Amniotic epithelial cell (primary cell): Measurements from ENCODE around the gene MARCKS.
A peak's percentile ranks its signal among the peaks of the same experiment; 100 is the strongest.

Experiments
- DNase-seq: peaks from one replicate; pipeline ENCODE4 v3.0.0-alpha.2; 2010; ENCODE audit warnings: low read depth

The MARCKS gene, protein sequence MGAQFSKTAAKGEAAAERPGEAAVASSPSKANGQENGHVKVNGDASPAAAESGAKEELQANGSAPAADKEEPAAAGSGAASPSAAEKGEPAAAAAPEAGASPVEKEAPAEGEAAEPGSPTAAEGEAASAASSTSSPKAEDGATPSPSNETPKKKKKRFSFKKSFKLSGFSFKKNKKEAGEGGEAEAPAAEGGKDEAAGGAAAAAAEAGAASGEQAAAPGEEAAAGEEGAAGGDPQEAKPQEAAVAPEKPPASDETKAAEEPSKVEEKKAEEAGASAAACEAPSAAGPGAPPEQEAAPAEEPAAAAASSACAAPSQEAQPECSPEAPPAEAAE

DNA sequence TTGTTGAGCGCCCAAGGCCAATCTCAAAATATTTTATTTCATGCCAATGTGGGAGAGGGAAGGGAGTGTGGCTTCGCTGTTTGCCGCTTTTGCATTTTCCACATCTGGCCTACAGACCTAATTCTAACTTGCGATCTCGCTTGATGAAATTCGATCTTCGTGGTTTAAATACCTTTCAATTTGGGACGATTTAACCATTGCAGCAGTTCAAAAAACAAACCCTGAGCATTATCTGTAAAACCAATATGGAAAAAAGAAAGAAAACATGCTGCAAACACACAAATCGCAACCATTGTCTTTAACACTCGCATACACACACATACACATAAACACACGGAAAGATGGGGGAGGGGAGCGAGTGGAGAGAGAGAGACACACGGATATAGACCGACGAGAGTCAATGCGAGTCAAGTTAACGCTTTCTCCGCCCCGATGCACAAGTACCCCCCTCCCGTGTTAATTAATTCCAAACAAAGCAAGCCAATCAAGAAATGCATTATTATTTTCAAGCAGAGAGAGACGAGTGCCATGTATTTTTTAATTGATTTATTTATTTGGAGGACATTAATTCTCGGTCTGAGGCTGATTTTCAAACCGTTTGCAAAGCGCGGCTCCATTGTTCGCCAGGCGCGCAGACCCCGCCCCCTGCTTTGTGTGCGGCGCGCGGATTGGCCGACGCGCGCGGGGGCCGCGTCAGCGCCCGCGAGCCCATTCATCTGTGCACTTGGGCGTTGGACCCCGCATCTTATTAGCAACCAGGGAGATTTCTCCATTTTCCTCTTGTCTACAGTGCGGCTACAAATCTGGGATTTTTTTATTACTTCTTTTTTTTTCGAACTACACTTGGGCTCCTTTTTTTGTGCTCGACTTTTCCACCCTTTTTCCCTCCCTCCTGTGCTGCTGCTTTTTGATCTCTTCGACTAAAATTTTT, at the start of gene MARCKS:
Gene MARCKS, plus strand, starts transcription at position 721 of the 931 bp plus-strand sequence. CDS start 401 bp downstream, outside the sequence.
- DNase-seq: peak; percentile 90

DNA sequence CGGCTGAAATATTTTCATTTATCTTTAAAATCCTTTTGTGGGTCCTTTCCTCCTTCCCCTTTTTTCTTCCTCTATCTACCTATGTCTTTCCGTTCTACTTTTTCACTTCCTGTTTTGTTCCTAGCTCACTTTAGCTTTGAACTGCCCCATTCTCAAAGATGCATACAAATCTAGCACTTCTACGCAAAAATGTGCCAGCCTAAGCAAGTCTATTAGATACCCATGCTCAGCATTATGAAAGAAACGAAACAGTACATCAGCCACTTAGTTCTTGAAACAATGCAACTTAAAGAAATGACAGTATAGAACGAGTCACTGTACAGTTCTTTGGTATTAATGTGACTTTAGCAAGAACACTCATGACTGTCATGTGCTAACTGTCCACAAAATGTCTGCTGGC, 47.3 kb upstream of the MARCKS start:
- no peak for DNase-seq

DNA sequence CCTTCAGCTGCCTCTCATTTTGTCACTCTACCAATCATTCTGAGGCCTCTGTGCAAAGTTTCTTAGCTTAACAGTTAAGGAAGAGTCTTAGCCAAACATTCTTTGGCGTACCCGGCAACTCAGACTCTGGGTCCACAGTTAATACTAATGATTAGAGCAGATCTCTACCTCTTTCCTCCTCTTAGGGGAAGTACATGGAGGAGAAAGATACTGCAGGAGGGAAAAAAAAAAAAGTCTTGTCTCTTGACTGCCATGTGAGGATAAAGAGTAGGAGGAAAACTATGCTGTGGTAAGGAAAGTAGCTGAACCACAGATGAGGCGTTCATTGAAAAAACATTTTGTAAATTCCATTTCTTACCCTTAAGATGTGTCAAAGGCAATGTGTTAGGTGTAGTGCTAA, 44.0 kb upstream of the MARCKS start:
- peak; percentile 89 for DNase-seq

DNA sequence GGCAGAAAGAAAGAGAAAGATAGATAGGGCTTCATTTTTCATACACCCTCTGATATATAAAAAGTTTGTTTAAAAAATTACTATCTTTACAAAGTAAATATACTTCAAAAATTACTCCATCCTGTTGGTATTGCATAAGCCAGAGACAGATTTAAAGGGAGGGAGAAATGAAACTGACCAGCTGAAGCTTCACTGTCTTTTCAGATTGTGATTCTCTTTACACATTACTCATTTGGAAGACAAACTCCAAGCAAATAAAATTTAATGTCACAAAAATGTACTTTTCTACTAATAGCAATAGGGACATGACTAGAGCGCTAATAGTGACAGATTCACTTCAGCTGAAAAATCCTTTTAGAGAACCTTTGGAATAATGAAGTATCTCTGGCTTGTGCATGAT, 38.6 kb upstream of the MARCKS start:
- DNase-seq: peak; percentile 47

DNA sequence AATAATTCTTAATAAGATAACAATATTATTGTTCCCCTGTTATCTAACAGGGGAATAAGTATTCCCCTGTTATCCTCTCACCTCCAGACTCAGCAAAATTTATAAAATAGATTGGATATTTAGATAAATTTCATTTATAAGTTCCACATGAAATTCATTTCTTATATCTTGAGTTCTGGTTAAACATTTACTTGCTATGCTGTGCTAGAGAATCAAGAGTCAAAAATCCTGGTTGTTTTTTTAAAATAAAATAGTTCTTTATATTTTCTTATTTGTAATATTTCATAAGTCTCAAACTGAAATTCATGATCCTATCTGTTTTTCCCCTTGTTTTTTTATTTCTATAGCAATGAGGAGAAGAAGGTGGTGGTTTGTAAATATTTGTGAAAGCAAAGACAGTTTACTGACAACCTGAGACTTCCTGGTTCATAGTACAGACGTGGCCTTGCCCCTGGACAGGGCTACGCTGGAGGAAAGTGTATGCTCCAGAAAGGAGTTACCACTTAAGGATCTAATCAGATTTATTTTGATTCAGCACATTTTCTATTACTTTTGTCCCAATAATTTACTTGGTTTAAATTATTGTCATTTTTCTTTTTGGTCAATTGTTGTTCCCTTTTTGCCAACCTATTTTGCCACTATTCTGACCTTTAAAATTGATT, 37.8 kb upstream of the MARCKS start:
- no peak for DNase-seq

DNA sequence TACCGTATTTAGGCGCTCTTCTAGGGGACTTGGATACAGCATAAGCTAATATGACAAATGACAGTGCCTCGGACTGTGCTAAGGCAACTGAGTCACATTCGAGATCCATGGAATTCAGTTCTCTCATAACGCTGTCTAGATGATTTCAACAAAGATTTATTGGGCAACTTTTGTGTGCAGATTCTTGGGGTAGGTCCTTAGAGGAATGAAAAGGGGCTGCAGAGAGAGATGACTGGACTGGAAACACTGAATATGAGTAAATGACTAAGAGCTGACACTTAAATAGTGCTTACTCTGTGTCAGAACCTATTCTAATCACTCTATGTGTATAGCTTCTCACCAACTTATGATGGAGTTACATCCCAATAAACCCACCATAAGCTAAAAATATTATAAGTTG, 36.4 kb upstream of the MARCKS start:
- no peak for DNase-seq

DNA sequence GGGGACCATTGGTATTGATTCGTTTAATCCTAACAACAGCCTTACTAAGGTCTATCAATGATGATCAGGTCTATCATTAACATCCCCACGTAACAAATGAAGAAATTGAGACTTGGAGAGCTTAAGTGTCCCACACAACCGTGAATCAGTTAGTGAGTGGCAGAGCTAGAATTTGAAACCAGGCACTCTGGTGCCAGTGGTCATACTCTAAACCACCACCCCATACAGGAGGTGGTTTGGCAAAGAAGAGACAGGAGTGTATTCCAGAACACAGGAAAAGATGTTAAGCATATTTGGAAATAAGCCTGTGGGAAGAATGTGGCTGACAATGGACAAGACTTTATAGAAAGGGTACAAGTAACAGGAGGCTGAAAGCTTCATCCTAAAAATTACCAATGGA, 35.7 kb upstream of the MARCKS start:
- no peak for DNase-seq

DNA sequence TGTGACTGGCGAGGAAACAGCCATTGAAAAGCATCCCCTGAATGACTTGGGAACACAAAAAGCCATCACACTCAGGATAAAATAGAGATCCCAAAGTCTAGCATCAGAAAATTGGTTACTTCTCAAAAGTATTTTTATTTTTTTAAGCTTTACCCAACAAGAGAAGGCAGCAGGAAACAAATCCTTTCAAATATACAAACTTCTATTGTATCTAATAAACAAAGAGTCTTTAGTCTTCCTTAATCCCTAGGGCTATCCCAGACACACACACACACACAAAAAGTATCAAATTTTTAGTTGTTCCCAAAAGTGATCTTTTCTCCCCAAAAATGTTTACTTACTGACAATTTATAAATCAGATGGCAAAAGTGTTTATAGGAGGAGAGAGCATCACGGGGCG, 33.2 kb upstream of the MARCKS start:
- no peak for DNase-seq

DNA sequence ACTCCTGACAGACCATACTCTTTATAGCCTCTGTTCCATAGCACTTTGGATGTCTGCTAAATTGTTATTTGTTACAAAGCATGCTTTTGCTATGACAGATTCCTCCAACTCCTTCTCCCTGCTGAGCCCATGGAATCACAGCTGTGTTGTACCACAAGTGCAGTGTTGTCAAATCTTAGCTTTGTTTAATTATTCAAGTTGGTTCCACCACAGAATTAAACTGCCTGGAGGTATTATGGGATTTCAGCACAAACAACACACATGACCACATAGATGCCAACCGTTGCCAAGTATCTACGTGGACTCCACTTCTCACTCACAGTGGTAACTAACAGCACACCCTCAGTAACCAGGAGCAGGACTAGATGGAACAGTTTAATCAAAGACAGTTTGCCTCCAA, 32.7 kb upstream of the MARCKS start:
- no peak for DNase-seq

DNA sequence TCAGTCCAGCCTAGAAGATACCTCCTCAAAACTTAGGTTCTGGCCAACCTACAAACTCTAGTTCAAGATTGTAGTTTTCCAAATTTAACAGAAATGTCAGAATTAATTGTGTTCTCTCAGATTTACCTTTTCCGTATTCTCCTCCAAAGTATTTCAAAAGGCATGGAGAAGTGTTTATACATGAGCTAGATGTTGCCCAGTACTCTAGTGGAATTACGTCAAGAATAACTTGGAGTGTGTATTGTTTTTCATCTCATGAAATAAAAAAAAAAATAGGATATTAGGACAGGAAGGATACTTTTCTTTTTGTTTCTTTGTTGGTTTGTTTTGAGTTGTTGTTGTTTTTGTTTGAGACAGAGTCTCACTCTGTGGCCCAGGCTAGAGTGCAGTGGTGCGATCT, 32.3 kb upstream of the MARCKS start:
- no peak for DNase-seq

DNA sequence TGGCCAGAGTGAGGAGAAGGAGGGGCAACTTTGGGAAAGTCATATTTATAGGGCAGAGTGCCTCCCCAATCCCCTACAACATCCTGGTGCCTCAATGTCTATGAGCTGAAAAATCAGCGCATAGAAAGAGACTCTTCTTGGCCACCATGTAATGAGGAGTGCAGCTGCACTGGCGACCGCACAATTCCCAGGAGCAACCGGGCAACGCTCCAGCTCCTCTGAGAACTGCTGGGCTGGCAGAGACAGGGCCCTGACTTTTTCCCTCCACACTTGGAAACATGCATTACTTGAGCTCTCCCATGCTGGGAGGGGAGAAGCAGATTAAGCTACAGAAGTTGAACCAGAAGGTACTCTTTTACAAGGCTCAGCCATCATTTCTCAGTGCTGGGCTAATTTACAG, 31.4 kb upstream of the MARCKS start:
- DNase-seq: peak; percentile 45

DNA sequence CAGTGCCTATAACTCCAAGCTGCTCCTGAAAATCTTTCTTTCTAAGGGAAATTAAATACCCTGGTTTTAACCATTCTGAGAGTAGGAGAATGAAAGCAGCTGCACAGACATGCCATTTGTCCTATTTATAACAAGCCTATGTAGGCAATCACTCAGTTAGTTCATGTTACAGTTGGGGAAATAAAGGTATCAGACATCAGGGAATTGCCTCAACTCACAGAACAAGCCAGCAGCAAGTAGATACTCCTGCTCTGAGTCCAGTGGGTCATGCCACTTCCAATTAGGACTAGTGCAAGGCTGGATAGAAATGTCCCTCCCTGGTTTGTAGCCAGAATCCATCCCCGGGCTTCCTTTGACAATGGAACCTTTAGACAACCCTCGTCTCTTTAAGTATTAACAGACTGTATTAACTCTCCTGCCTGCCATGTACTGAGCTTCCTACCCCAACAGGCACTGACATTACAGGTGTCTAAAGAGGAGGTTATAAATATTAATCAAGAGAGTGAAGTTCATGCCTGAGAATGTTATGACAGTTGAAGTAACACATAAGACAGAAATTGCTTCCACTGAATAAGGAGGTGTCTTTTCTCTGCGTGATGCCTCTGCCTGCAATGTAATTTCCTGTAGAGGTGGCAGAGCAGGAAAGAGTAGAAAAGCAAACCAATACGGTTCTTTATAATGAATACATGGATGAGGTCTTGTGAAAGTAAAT, 28.0 kb upstream of the MARCKS start:
- no peak for DNase-seq

DNA sequence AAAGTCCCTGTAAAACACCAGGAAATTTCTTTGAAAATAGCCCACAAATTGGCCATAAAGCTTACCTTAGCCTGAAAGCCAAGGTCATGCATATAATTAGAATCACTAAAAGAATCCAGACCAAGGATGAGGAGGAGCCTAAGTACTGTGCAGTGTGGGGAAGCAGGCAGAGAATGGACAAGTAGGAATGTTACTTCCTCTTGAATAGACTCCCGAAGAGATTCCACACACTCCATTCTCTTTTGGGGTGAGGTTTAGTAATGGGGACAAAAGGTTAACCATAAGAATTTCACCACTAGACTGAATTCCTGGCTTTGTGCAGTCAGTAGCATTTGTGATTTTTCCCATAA, 27.5 kb upstream of the MARCKS start:
- peak; percentile 68 for DNase-seq

DNA sequence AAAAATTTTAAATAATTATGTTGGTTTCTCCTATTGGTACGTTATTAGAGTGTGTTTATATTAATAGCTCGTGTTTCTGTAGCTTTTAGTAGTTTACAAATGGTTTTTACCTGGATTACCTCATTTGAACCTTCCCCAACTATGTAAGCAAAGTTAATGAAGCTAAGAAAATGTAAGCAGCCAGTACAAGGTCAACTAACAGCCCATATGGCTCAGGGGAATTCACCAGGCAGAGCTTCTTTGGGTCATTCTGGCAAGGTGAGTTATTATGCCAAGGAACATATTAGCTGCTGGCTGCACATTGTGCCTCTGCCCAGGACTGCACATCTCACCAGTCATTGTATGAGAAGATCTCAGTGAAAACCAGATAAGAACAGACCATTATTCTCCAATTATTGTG, 27.0 kb upstream of the MARCKS start:
- DNase-seq: no peak

DNA sequence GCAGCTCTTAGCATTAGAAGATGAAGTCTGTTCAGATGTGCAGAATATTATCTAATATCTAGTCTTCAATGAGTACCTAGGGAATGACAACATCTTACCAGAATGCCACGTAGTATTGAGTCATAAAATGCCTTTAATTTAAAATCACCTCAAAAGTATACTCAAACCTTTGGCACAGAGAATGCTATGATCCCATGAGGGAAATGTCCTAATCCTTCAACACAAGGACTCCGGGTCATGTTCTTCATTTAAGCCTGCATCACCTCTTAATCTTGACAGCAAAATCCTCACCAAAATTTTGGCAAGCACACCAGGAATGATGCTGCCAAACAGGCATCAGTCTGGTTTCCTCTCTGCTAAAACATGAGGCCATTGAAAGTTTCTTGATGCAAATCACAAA, 23.6 kb upstream of the MARCKS start:
- peak; percentile 63 for DNase-seq

DNA sequence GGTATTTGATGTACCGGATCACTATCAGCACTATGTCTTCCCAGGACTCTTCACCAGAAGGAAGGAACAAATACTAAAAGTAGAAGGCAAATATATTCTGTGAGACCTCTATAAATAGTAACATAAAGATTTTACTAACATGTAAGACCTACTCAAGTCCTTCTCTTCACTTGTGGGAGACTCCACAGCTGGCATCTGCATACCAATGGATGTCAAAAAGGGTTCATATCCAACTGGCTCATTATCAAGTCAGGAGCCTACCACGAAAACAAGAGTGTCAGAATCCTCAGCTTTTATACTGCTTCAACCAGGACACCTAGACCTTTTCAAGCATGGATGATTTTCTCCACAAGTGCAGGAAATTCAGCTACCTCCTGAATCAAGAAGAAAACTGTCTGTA, 20.0 kb upstream of the MARCKS start:
- no peak for DNase-seq

DNA sequence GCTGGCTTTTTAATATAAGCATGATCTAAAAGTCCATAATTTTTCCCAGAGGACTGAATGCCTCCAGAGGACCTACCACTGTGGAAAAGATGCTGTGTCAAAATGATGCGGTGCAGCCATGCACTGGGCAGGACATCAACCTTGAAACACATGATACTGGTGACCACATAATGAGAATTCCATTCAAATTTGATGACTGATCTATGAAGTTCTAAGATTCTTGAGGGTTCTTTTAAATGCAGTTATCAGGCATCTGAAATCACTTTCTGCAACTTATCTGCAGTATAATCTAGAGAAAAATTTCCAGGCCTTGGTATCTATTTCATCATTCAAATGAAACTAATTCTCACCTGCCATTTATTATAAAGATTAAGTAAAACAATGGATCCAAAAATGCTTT, 15.0 kb upstream of the MARCKS start:
- peak; percentile 87 for DNase-seq

DNA sequence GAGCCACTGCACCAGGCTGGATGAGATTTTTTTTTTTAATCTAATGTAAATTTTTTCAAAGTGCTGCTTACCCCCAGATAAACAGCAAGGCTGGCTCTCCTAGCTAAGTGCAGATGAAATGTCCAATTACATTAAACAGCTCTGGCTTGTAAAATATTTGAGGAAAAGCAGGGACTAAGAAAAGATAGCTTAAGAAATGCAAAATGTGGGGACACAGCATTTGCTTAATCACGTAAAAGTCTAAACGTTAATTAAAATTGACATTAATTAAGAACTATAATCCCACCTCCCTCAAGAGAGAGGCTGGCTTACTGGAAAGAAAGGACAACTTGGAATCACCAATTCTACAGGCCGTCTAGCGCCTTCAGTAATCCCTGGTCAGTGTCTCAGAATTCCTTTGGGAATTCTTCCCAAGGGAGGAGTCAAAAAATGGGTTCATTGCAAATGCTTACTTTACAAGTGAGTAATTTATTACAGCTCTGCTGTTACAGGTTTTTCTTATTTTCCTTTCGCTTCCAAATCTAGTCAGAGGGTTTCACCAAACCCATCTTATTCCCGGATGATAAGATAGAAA, 13.6 kb upstream of the MARCKS start:
- DNase-seq: no peak

DNA sequence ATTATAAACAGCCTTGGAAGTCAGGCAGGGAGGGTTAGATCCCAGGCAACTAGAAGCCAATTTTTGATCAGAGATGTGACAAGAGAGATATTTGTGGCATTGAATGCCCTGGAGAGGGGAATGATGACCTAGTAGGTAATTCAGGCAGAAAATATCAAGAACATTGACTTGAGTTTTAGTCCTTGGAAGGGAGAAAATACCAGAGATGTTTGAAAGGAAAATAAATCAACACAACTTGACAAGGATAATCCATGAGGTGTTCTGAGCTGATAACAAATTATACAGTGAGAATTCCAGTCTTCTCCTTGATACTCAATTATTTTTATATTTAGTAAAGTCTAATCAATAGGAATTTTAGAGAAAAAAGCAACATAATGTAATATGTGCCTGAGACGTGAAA, 10.6 kb upstream of the MARCKS start:
- peak; percentile 29 for DNase-seq

DNA sequence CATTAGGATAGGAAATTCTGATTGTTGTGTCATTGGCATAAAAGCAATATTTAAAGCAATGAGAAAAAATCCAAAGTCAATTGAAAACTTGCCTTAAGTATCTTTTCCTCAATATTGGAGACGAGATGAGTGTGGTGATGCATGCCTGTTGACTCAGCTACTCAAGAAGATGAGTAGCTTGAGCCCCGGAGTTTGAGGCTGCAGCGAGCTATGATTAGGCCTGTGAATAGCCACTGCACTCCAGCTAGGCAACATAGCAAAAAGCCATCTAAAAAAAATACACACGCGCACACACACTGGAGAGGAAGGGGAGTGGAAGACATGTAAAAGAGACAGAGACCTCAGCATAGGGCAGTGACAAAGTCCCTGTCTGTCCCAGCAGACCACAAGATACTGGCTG, 9.7 kb upstream of the MARCKS start:
- peak; percentile 56 for DNase-seq

DNA sequence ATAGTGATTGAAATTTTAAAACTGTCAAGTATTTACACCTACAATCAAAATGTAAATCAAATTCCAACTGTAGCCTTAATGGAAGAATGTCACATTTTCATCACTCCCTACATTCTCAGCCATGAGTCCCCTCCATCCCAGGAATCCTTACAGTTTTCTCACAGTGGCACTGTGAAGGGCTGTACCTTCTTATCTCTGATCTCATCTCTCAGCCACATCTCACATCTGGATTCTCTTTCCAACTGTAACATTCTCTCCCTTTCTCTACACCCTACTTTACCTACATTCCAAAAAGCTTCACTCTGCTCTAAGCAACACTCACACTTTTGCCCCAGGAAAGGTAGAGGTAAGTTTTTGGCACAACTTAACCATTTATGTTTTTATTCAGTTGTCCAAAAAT, 8.9 kb upstream of the MARCKS start:
- DNase-seq: no peak

DNA sequence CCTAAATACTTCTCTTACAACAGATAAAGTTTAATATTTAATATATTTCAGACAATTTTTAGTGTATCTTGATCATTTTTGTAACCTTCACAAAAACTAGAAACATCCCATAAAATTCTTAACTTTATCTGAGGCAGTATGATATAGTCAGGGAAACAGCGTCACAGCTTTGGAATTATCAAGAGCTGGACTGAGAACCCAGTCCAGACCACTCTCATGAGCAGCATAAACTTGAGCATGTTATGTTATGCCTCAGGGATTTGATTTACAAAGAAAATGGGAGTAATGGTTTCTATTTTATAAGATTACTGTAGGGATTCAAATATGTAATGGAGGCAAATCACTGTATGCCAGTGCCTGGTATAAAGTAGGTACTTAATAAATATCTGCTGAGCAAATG, 8.3 kb upstream of the MARCKS start:
- DNase-seq: no peak
